B cell (primary cell): Measurements from ENCODE around the gene NDST4.

Source experiments
- CTCF ChIP-seq: fragments of 200-600 bp; IDR thresholded peaks from one replicate; pipeline ENCODE4 v1.8.0; 2022; ENCODE audit warnings: antibody characterized with exemption, mild to moderate bottlenecking
- EZH2 ChIP-seq: IDR thresholded peaks from 2 replicates; pipeline ENCODE4 v1.6.1; 2012; ENCODE audit warnings: borderline replicate concordance, low read depth, mild to moderate bottlenecking, moderate library complexity, low read length; ENCODE audit not compliant: insufficient read depth, poor library complexity, severe bottlenecking

- no peak for TF ChIP-seq EZH2
- no peak for TF ChIP-seq CTCF
Observed at GRCh38 chr4:115058533-115058932, 54.9 kb downstream of the NDST4 start.
